GM11168 (cell line): Measurements from ENCODE around the gene SPRED3.

Source experiments
- in situ Hi-C: fragments of 300-500 bp; cut with MboI; formaldehyde crosslinking; loops from one replicate; pipeline ENCODE4 v1.12.0; 2022; ENCODE audit warnings: low sequenced_read_pairs; ENCODE audit not compliant: unreplicated experiment

Gene SPRED3

GRCh38 chr19:38442736-38443135 is 54.2 kb downstream of the SPRED3 start:
- in situ Hi-C loops = no loop called here

GRCh38 chr19:38443458-38443999 is 55.0 kb downstream of the SPRED3 start:
- in situ Hi-C loops = no loop called here

- in situ Hi-C loops = no loop called here
Measured at GRCh38 chr19:38444026-38444425, 55.5 kb downstream of the SPRED3 start.

GRCh38 chr19:38445362-38445761 is 56.9 kb downstream of the SPRED3 start:
- in situ Hi-C loops = no loop called here

GRCh38 chr19:38448225-38448624 is 59.7 kb downstream of the SPRED3 start:
- in situ Hi-C loops = no loop called here
